ENCODE data around the gene FAM98B. TPM values are rescaled to one million over a fixed set of nuclear protein-coding genes. Genes with fewer than 3 reads are reported as not detected.

Gene FAM98B
- total and polyA plus RNA-seq, 2 of the 13 experiments (the other 11 are each of a cell fraction or from before 2014, with no cell fraction given): 3.7 to 4.7 TPM

DNA sequence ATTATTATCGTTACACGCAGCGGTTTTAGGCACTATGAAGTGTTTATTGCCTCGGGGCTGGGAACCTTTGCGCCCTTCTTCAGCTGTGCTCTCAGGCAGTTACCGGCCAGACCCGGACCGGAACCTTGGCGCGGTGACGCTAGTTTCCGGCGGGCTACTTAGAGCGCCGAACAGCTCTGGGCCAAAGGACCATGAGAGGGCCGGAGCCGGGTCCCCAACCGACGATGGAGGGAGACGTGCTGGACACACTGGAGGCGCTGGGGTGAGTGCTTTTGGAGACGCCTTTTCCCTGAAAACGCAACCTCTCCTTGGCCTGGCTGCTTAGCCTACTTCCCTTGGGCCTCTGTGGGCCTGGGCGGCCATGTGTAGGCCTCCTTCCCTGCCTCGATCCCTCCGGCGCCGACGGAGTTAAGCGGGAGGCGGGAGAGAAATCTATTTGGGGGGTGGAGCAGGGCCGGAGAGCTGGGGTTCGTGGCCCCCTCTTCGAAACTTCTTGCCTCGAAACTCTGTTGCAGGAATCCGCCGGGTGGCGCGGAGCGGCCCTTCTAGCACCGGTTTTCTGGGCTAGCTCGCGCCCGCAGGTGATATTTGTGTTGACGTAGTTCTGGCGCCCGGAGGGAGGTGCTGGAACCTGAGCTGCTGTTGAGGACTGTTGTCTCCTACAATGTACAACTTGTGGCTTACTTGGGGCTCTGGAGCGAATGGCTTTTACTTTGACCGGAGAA is at the start of gene FAM98B (continued):
- TF ChIP-seq, protein P1, sequence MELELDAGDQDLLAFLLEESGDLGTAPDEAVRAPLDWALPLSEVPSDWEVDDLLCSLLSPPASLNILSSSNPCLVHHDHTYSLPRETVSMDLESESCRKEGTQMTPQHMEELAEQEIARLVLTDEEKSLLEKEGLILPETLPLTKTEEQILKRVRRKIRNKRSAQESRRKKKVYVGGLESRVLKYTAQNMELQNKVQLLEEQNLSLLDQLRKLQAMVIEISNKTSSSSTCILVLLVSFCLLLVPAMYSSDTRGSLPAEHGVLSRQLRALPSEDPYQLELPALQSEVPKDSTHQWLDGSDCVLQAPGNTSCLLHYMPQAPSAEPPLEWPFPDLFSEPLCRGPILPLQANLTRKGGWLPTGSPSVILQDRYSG (CRISPR knock-in tag; IDR thresholded peaks at IDR 0.05): no peak
- TF ChIP-seq ZNF317 (CRISPR knock-in tag; IDR thresholded peaks at IDR 0.05): no peak; the same call in 1 of the 2 replicates
- no peak for TF ChIP-seq ZNF558 (CRISPR knock-in tag; IDR thresholded peaks at IDR 0.05; ENCODE audit: borderline replicate concordance)
- peak; percentile 40; the same call in 1 of the 2 replicates for TF ChIP-seq ZNF460 (CRISPR knock-in tag; IDR thresholded peaks at IDR 0.05; ENCODE audit: borderline replicate concordance)
- TF ChIP-seq PHF21A (CRISPR knock-in tag; IDR thresholded peaks at IDR 0.05): peak; percentile 97
- TF ChIP-seq ZNF225 (CRISPR knock-in tag; IDR thresholded peaks at IDR 0.05): peak; percentile 87
- TF ChIP-seq PHF8 (CRISPR knock-in tag; IDR thresholded peaks at IDR 0.05): peak; percentile 97
- TF ChIP-seq, protein P2, sequence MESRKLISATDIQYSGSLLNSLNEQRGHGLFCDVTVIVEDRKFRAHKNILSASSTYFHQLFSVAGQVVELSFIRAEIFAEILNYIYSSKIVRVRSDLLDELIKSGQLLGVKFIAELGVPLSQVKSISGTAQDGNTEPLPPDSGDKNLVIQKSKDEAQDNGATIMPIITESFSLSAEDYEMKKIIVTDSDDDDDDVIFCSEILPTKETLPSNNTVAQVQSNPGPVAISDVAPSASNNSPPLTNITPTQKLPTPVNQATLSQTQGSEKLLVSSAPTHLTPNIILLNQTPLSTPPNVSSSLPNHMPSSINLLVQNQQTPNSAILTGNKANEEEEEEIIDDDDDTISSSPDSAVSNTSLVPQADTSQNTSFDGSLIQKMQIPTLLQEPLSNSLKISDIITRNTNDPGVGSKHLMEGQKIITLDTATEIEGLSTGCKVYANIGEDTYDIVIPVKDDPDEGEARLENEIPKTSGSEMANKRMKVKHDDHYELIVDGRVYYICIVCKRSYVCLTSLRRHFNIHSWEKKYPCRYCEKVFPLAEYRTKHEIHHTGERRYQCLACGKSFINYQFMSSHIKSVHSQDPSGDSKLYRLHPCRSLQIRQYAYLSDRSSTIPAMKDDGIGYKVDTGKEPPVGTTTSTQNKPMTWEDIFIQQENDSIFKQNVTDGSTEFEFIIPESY (CRISPR knock-in tag; IDR thresholded peaks at IDR 0.05): peak; percentile 42; the same call in 1 of the 2 replicates
- no peak for TF ChIP-seq ZKSCAN5 (CRISPR knock-in tag; IDR thresholded peaks at IDR 0.05)
- TF ChIP-seq, protein P3, sequence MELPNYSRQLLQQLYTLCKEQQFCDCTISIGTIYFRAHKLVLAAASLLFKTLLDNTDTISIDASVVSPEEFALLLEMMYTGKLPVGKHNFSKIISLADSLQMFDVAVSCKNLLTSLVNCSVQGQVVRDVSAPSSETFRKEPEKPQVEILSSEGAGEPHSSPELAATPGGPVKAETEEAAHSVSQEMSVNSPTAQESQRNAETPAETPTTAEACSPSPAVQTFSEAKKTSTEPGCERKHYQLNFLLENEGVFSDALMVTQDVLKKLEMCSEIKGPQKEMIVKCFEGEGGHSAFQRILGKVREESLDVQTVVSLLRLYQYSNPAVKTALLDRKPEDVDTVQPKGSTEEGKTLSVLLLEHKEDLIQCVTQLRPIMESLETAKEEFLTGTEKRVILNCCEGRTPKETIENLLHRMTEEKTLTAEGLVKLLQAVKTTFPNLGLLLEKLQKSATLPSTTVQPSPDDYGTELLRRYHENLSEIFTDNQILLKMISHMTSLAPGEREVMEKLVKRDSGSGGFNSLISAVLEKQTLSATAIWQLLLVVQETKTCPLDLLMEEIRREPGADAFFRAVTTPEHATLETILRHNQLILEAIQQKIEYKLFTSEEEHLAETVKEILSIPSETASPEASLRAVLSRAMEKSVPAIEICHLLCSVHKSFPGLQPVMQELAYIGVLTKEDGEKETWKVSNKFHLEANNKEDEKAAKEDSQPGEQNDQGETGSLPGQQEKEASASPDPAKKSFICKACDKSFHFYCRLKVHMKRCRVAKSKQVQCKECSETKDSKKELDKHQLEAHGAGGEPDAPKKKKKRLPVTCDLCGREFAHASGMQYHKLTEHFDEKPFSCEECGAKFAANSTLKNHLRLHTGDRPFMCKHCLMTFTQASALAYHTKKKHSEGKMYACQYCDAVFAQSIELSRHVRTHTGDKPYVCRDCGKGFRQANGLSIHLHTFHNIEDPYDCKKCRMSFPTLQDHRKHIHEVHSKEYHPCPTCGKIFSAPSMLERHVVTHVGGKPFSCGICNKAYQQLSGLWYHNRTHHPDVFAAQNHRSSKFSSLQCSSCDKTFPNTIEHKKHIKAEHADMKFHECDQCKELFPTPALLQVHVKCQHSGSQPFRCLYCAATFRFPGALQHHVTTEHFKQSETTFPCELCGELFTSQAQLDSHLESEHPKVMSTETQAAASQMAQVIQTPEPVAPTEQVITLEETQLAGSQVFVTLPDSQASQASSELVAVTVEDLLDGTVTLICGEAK (IDR thresholded peaks at IDR 0.05): peak; percentile 60
- TF ChIP-seq, protein P3 (CRISPR knock-in tag; IDR thresholded peaks at IDR 0.05): peak; percentile 76
- no peak for TF ChIP-seq FOXA1 (IDR thresholded peaks at IDR 0.05)
- no peak for TF ChIP-seq FOXA1 (CRISPR knock-in tag; IDR thresholded peaks at IDR 0.05)
- TF ChIP-seq, protein P4, sequence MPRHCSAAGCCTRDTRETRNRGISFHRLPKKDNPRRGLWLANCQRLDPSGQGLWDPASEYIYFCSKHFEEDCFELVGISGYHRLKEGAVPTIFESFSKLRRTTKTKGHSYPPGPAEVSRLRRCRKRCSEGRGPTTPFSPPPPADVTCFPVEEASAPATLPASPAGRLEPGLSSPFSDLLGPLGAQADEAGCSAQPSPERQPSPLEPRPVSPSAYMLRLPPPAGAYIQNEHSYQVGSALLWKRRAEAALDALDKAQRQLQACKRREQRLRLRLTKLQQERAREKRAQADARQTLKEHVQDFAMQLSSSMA (CRISPR knock-in tag; IDR thresholded peaks at IDR 0.05): no peak; the same call in 1 of the 2 replicates
- TF ChIP-seq, protein P5, sequence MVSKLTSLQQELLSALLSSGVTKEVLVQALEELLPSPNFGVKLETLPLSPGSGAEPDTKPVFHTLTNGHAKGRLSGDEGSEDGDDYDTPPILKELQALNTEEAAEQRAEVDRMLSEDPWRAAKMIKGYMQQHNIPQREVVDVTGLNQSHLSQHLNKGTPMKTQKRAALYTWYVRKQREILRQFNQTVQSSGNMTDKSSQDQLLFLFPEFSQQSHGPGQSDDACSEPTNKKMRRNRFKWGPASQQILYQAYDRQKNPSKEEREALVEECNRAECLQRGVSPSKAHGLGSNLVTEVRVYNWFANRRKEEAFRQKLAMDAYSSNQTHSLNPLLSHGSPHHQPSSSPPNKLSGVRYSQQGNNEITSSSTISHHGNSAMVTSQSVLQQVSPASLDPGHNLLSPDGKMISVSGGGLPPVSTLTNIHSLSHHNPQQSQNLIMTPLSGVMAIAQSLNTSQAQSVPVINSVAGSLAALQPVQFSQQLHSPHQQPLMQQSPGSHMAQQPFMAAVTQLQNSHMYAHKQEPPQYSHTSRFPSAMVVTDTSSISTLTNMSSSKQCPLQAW (CRISPR knock-in tag; IDR thresholded peaks at IDR 0.05): peak; percentile 77
